ES-I3 (cell line): ENCODE measurements around the gene ZDHHC11.

Experiments used
- H3K36me3 ChIP-seq: 2 replicates; pipeline ENCODE4 v1.6.1; 2013; ENCODE audit warnings: mild to moderate bottlenecking, low read length, control low read depth, moderate library complexity; ENCODE audit not compliant: insufficient read depth
- H3K4me1 ChIP-seq: 2 replicates; pipeline ENCODE4 v1.6.1; 2013; ENCODE audit warnings: mild to moderate bottlenecking, control low read depth, low read length; ENCODE audit not compliant: insufficient read depth
- H3K9ac ChIP-seq: 2 replicates; pipeline ENCODE4 v1.6.1; 2013; ENCODE audit warnings: low read depth, mild to moderate bottlenecking, low read length, moderate library complexity
- H3K9me3 ChIP-seq: 2 replicates; pipeline ENCODE4 v1.6.1; 2013; ENCODE audit warnings: mild to moderate bottlenecking, low read length, moderate library complexity; ENCODE audit not compliant: control insufficient read depth, insufficient read depth

The ZDHHC11 gene

DNA sequence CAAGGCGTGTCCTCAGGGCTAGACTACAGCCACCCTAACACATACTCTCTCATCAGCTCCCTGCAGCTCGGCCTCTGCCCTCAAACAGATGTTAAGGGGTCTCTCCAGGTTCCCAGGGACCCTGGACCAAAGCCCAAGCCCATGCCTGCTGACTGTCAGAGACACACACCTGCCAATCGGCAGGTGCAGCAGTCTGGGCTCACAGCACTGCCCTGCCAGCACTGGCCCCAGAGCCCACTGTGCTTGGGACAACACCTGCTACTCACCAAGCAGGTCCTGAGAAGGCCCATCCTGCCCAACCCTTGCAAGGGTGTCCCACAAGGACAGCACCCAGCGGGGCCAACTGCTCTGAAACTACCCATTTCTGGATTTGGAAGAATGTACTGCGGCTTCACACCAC is 20.2 kb upstream of the ZDHHC11 start:
- no peak overlapping the region for H3K9ac ChIP-seq
- no peaks in the 10 kb centered on the region for H3K4me1 ChIP-seq
- H3K36me3 ChIP-seq: peaks cover 35% of the 10 kb centered on the region
- H3K9me3 ChIP-seq: no peaks in the 10 kb centered on the region

DNA sequence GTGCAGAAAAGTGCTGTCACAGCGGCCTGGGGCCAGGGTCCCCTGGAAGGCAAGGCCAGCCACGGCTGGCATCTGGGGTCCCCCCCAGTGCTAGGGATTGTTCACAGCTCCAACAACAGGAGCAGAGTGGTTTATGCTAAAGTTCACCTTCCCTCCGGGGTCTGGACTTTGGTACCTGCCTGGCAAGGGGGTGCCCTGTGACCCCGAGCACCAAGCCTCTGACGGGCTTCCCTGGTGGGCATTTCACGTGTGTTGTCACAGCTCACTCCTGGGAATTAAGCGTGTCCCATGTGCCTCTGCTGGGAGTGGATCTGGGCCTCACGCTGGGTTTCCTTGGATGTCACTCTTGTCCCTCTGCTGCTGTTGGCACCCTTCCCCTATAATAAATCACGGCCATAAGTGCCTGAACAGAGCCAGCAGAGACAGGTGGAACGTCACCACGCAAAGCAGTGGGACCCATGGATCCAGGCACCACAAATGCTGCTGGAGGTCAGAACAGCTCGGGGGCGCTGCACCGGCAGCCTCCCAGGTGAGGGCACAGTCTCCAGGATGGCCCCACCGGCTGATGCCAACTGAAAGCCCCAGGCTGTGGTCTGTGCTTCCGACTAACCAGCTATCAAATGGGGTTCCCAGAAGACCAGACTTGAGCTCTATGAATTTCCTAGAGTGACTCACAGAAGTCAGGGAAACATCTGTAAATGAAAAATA is 17.8 kb upstream of the ZDHHC11 start:
- H3K36me3 ChIP-seq: peaks cover 45% of the 10 kb centered on the region
- H3K4me1 ChIP-seq: no peaks in the 10 kb centered on the region
- no peak overlapping the region for H3K9ac ChIP-seq
- no peaks in the 10 kb centered on the region for H3K9me3 ChIP-seq

DNA sequence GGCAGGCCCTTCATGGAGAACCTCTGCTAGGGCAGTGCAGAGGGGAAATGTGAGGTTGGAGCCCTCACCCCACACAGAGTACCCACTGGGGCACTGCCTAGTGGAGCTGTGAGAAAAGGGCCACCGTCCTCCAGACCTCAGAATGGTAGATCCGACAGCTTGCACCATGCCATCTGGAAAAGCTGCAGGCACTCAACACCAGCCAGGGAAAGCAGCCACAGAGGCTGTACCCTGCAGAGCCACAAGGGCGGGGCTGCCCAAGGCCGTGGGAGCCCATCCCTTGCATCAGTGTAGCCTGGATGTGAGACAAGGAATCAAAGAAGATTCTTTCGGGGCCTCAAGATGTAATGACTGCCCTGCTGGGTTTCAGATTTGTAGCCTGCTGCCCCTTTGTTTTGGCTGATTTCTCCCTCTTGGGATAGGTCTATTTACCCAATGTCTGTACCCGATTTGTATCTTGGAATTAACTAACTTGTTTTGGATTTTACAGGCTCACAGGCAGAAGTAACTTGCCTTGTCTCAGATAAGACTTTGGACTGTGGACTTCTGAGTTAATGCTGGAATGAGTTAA is 16.6 kb upstream of the ZDHHC11 start:
- no peak overlapping the region for H3K9ac ChIP-seq
- no peaks in the 10 kb centered on the region for H3K4me1 ChIP-seq
- peaks cover 39% of the 10 kb centered on the region for H3K36me3 ChIP-seq
- no peaks in the 10 kb centered on the region for H3K9me3 ChIP-seq

DNA sequence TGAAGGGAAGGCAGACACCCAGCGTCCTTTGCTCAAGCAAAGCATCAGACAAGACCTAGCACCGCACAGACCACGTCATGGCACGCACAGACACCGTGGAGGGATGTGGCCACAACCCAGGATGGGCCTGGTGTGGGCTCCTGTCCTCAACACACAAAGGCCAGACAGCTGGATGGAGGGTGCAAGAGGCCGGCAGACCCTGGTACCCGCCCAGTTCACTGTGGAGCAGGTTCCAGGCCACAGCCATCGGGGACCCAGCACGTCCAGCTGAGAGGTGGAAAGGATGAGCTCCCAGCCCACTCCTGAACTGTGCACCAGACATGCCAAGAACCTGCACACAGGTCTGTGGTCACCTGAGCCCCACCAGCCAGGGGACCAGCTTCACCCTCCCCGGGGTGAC is 15.0 kb upstream of the ZDHHC11 start:
- no peak overlapping the region for H3K9ac ChIP-seq
- H3K4me1 ChIP-seq: no peaks in the 10 kb centered on the region; the same call in 1 of the 2 replicates
- peaks cover 31% of the 10 kb centered on the region for H3K36me3 ChIP-seq
- H3K9me3 ChIP-seq: no peaks in the 10 kb centered on the region

DNA sequence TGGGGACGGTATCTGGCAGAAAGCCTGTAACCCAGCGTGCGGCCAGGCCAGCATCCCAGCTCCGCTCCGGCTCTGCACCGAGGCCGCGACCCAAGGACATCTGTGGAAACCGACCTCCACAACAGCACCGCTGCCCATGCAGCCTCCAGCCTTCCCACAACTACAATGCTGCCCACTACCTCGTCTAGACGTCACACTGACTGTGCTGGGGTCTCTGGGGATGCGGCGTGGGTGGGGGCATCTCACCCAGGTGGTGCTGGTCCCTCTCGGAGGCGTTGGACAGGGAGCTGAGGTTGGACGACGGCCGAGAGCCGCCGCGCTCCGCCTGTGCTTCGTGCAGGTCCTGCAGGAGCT is 14.4 kb upstream of the ZDHHC11 start:
- H3K9me3 ChIP-seq: no peaks in the 10 kb centered on the region
- no peak overlapping the region for H3K9ac ChIP-seq
- H3K4me1 ChIP-seq: no peaks in the 10 kb centered on the region; the same call in 1 of the 2 replicates
- H3K36me3 ChIP-seq: peaks cover 24% of the 10 kb centered on the region

DNA sequence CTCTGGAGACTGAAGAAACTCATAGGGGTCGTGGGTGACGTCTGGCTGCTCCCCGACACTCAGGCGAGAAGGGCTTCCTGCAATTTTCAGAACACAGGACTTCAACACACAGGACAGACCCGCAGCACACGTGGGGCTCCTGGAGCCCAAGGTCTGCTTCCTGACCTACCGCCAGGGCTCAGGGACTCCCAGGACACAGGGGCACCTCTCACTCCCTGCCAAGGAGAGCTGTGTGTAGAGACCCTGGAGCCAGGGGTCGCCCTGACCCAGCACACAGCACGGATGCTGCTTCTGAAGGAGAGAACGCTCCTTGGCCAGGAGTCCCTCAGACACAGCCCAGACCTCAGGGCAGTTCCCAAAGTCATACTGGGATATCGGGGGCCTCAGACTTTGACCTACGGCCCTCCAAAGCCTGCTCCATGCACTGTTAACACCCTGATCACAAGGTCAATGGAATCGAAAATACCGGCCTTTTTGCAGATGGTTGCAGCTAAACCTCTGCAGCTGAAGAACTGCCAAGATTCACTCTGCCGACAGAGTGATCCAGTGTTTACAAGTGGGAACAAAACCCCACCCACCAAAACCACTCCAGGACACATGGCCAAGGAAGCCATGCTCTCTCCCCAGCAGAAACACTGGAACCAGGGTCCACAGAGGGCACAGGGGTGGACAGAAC is 13.8 kb upstream of the ZDHHC11 start:
- H3K4me1 ChIP-seq: no peaks in the 10 kb centered on the region; the same call in 1 of the 2 replicates
- H3K9ac ChIP-seq: no peak overlapping the region
- H3K9me3 ChIP-seq: no peaks in the 10 kb centered on the region
- H3K36me3 ChIP-seq: peaks cover 21% of the 10 kb centered on the region

DNA sequence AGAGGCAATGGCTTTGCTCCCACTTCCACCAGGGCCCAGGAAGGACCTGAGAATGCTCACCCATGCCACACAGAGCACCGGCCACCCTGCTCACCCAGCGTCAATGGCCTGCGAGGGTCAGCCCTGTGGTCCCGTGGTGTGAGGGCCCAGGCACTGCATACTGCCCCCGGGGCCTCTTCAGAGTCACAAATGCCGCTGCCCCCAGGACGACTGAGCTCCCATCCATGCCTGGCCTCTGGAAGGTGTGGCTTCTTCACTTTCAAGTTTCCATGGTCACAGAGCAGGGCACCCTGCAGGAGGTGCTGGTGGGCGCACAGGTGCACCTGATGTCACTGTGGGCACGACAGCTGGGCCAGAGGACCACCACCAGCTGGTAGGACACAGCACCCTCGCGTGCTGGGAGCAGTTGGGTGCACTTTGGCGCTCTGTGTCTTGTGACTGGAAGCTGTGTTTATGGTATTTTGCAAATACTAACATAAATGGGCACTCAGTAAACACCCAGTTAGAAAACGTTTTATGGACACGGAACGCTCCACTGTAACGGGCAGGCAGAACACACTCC is 12.5 kb upstream of the ZDHHC11 start:
- Histone ChIP-seq H3K4me1 (no peaks in the 10 kb centered on the region; the same call in 1 of the 2 replicates), H3K9me3 (no peaks in the 10 kb centered on the region), H3K9ac (no peak overlapping the region), H3K36me3 (peaks cover 18% of the 10 kb centered on the region)

DNA sequence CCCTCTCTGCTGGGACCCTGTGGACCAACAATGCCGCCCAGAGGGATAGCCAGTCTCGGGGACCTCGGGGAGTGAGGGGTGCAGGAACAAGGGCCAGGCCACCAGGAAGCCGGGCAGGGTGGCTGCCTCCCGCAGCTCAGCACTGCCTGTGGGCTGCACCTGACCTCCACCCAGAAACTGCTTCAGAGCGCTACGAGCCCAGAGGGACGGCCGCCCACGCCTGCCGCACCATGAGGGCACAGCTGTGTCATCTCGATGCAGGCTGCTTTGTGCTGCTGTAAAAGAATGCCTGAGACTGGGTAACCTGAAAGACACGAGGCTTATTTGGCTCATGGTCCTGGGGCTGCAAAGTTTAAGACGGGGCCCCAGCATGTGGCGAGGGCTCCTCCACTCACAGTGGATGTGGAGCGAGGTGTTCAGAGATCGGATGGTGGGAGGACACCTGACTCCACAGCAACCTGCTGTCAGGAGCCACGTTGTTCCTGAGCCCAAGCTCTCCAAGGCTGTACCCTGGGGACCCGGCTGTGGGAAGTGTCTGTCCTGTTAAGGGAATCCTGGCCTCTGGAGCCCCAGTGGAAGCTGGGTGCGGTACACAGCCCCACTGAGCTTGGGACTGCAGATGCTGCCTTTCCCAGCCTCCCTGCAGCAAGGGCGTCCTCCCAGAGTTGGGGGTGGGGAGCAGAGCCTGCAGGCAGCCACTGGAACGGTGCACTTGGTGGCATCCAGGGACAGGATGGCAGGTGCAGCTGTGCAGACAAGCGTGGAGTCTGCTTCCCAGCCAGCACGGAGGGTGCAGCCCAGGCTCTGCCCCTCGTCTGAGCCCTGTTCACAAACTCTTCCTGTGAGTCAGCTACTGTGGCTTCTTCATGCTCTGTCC is 11.8 kb upstream of the ZDHHC11 start:
- H3K4me1 ChIP-seq: no peaks in the 10 kb centered on the region; the same call in 1 of the 2 replicates
- H3K9ac ChIP-seq: no peak overlapping the region
- H3K9me3 ChIP-seq: no peaks in the 10 kb centered on the region
- peaks cover 13% of the 10 kb centered on the region for H3K36me3 ChIP-seq

DNA sequence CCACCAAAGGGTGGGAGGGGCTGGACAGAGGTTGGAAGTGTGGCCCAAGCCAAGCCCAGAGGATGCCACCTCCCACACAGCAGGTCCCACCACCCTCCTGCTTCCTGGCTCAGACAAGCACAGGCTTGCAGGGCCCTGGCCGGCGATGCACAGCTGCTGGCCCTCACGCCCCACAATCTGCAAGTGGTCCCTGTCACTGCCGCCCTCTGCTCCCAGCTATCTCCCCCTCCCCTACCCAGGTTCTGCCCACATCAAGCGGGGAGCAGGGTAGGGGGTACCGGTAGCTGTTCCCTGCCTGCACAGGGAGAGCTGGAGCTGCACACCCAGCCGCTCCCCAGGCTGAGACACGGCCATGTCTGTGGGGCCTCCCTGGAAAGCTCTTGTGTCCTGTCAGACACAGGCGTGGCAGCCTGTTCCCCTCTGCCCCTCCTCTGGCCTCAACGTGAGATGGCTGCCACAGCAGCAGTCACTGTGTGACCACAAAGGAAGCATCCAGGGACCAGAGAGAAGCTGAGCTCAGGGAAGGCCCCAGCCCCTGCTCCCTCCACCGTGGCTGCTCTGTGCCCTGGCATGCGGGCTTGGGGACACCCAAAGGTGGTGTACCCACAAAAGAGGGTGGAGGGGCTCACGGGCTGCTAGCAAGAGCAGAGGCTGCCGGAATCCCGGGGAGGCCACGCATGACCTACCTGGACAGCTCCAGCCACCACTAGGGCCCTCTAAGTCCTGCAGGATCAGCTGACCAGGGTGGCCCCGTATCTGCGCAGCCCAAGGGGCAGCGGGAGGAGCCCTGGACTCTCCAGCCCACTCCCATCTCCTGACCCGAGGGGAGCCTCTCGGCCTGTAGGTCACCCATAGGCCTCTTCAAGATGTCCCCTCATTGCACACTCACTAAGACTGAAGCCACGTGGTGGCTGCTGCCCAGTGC is 10.9 kb upstream of the ZDHHC11 start:
- Histone ChIP-seq H3K9me3 (no peaks in the 10 kb centered on the region), H3K4me1 (no peaks in the 10 kb centered on the region; the same call in 1 of the 2 replicates), H3K36me3 (peaks cover 13% of the 10 kb centered on the region), H3K9ac (no peak overlapping the region)

DNA sequence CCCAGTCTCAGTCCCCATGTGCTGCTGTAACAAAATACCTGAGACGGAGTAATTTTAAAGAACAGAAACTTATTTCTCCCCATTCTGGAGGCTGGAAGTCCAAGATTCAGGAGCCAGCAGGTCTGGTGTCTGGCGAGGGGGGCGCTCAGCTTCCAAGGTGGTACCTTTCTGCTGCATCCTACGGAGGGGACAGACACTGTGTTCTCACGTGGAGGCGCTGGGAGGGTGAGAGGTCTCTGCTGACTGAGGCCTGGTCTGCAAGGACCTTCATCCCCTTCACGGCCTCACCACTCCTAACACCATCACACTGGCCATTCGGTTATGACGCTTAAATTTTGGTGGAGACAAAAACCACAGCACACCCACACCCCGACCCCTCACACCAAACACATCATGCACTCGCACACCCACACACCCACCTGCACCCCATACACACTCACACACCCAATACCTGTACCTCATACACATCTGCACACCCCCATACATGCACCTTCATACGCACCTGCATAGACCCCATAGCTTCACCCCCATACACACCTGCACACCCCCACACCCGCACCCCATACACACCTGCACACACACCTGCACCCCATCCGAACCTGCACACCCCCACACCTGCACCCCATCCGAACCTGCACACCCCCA is 9.8 kb upstream of the ZDHHC11 start:
- no peaks in the 10 kb centered on the region; the same call in 1 of the 2 replicates for H3K4me1 ChIP-seq
- peaks cover 11% of the 10 kb centered on the region for H3K36me3 ChIP-seq
- no peaks in the 10 kb centered on the region for H3K9me3 ChIP-seq
- no peak overlapping the region for H3K9ac ChIP-seq

DNA sequence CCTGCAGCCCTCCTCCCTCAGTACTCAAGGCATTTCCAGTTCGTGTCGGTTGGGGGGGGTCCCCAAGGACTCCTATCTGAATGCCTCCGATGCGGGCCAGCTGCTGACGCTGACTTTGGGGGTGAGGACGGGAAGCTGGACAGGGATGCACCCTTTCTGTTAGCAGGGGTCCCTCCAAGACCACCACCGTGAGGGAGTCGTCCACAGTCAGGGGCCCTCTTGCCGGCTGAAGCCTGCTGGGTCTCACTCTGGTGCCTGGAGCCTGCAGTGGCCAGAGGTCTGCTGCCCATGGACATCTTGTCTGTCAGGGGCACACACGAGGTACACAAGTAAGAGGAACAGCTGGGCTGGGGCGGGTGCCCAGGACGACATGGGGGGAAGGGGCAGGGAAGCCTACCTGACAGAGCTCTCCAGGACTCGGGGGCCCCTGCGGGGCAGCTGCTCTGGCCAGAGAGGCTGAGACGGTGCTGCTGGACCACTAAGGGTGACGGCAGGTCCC is 9.1 kb upstream of the ZDHHC11 start:
- H3K36me3 ChIP-seq: peaks cover 3% of the 10 kb centered on the region; the same call in 1 of the 2 replicates
- no peak overlapping the region for H3K9ac ChIP-seq
- H3K9me3 ChIP-seq: no peaks in the 10 kb centered on the region
- H3K4me1 ChIP-seq: no peaks in the 10 kb centered on the region; the same call in 1 of the 2 replicates

DNA sequence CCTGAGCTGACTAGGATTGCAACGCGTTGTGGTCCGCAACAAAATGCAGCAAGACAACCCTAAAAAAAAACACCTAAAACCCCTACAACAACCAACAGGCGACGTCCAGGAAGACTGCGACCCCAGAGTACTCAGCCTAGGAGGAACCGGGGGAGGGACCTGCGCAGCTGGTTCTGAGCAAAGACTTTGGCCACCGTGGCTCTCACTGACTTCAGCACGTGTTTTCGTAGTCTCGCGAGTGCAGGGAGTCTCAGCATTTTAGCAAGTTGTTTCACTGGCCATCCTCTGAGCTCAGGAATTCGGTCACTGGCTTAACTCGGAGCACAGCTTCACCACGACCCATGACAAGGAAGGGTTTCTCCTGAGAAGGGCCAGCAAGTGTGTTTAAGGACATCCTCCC is 8.6 kb upstream of the ZDHHC11 start:
- Histone ChIP-seq H3K4me1 (no peaks in the 10 kb centered on the region; the same call in 1 of the 2 replicates), H3K9ac (no peak overlapping the region), H3K9me3 (no peaks in the 10 kb centered on the region), H3K36me3 (peaks cover 3% of the 10 kb centered on the region; the same call in 1 of the 2 replicates)

DNA sequence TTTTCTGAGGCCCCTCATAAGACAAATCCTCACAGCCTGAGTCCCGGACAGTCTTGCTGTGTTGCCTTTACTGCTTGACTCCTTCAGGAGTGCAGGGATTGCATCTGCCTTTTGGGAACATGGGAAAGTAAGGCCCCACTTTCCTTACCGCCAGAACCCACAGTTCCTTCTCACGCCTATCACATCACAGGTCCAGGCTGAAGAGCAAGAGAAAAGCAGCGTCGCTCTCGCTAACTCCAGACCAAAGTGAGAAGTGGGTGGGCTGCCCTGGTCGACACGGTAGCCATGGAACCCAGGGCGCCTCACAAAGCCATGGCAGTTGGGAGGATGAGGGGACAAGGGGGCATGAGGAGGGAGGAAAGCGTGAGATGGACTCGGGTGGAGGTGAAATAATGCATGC is 7.9 kb upstream of the ZDHHC11 start:
- Histone ChIP-seq H3K9ac (no peak overlapping the region), H3K4me1 (no peaks in the 10 kb centered on the region; the same call in 1 of the 2 replicates), H3K9me3 (no peaks in the 10 kb centered on the region), H3K36me3 (peaks cover 3% of the 10 kb centered on the region; the same call in 1 of the 2 replicates)
